H1 (cell line): ENCODE measurements around the gene PLPP4.

Experiments used
- CHD2 ChIP-seq: IDR thresholded peaks from 2 replicates; pipeline ENCODE4 v1.6.1; 2012; ENCODE audit warnings: low read length, improper control_type of control experiment
- CREB1 ChIP-seq: IDR thresholded peaks from 2 replicates; pipeline ENCODE4 v1.6.1; 2012; ENCODE audit warnings: inconsistent platforms
- EP300 ChIP-seq, 2 experiments: IDR thresholded peaks; 1 replicate in 1 of 2; 2 replicates in 1 of 2; pipeline ENCODE4 v1.6.1; 2011 to 2012; ENCODE audit warnings: low read depth in 2 of 2, low read length in 2 of 2, mild to moderate bottlenecking in 2 of 2, borderline replicate concordance in 1 of 2, inconsistent platforms in 1 of 2, moderate library complexity in 1 of 2
- FOSL1 ChIP-seq: IDR thresholded peaks from 2 replicates; pipeline ENCODE4 v1.6.1; 2011; ENCODE audit warnings: mild to moderate bottlenecking, low read depth, low read length, moderate library complexity; ENCODE audit not compliant: insufficient read depth
- GABPA ChIP-seq: IDR thresholded peaks from 2 replicates; pipeline ENCODE4 v1.6.1; 2011; ENCODE audit warnings: mild to moderate bottlenecking, low read length, moderate library complexity, borderline replicate concordance; ENCODE audit not compliant: insufficient read depth
- NANOG ChIP-seq: IDR thresholded peaks from 2 replicates; pipeline ENCODE4 v1.6.1; 2011; ENCODE audit warnings: low read length, low read depth, mild to moderate bottlenecking, inconsistent platforms; ENCODE audit not compliant: insufficient read depth, poor library complexity, severe bottlenecking
- POLR2A ChIP-seq, 2 experiments: IDR thresholded peaks; 1 replicate in 1 of 2; 2 replicates in 1 of 2; pipeline ENCODE4 v1.6.1; 2011; ENCODE audit warnings: low read depth in 2 of 2, low read length in 2 of 2, mild to moderate bottlenecking in 2 of 2; ENCODE audit errors: control extremely low read depth in 1 of 2
- POLR2AphosphoS5 ChIP-seq: IDR thresholded peaks from 2 replicates; pipeline ENCODE4 v1.6.1; 2011; ENCODE audit warnings: low read depth, low read length
- POU5F1 ChIP-seq: IDR thresholded peaks from 2 replicates; pipeline ENCODE4 v1.6.1; 2011; ENCODE audit warnings: low read depth, mild to moderate bottlenecking, low read length, moderate library complexity
- RFX5 ChIP-seq: IDR thresholded peaks from 2 replicates; pipeline ENCODE4 v1.6.1; 2011; ENCODE audit warnings: low read depth, low read length, improper control_type of control experiment, borderline replicate concordance
- SUZ12 ChIP-seq: fragments of 200-600 bp; sonication (generic); IDR thresholded peaks from 2 replicates; pipeline ENCODE4 v1.6.1; 2012; ENCODE audit warnings: mild to moderate bottlenecking, inconsistent platforms, low read length, moderate library complexity, mixed read lengths
- TF ChIP-seq, protein P1 (sequence below), 3 experiments: IDR thresholded peaks; 1 replicate in 2 of 3; 2 replicates in 1 of 3; pipeline versions ENCODE4 v1.5.1 to v1.6.1; 2011; ENCODE audit warnings: low read length in 3 of 3, mild to moderate bottlenecking in 3 of 3, inconsistent platforms in 2 of 3, low read depth in 1 of 3, moderate library complexity in 1 of 3; ENCODE audit not compliant: insufficient read depth in 1 of 3; ENCODE audit errors: control extremely low read depth in 1 of 3
- TF ChIP-seq, protein P2 (sequence below): IDR thresholded peaks from 2 replicates; pipeline ENCODE4 v1.6.1; 2012; ENCODE audit warnings: inconsistent platforms

DNA sequence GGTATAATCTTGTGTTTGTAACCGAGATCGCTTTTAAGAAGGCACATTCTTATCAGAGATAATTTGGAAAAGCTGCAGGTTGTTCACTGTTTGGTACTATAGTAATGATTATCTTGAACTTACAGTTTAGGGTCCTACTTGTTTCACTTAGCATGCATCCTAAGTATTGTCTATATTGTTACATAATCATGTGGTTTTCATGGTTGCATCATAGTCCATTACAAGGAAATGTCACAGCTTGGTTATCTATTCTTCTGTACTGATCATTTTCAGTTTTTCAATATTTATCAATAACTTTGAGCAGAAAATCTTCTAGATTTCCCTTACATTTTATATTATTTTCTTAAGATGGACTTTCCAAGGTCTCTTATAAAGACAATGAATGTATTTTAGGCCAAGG is 116.3 kb downstream of the PLPP4 start:
- TF ChIP-seq, protein P1, sequence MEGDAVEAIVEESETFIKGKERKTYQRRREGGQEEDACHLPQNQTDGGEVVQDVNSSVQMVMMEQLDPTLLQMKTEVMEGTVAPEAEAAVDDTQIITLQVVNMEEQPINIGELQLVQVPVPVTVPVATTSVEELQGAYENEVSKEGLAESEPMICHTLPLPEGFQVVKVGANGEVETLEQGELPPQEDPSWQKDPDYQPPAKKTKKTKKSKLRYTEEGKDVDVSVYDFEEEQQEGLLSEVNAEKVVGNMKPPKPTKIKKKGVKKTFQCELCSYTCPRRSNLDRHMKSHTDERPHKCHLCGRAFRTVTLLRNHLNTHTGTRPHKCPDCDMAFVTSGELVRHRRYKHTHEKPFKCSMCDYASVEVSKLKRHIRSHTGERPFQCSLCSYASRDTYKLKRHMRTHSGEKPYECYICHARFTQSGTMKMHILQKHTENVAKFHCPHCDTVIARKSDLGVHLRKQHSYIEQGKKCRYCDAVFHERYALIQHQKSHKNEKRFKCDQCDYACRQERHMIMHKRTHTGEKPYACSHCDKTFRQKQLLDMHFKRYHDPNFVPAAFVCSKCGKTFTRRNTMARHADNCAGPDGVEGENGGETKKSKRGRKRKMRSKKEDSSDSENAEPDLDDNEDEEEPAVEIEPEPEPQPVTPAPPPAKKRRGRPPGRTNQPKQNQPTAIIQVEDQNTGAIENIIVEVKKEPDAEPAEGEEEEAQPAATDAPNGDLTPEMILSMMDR (IDR thresholded peaks at IDR 0.05; ENCODE audit: control extremely low read depth in 1 of 3, insufficient read depth in 1 of 3, low read depth in 1 of 3, low read length in 3 of 3), result no peak
- TF ChIP-seq FOSL1 (no peak), POLR2A (IDR thresholded peaks at IDR 0.05; ENCODE audit: control extremely low read depth in 1 of 2, low read depth in 2 of 2, low read length in 2 of 2) (no peak), NANOG (no peak), RFX5 (no peak), CHD2 (no peak), EP300 (IDR thresholded peaks at IDR 0.05; ENCODE audit: borderline replicate concordance in 1 of 2, low read depth in 2 of 2, low read length in 2 of 2) (no peak), SUZ12 (no peak), CREB1 (no peak), POLR2AphosphoS5 (no peak), POU5F1 (no peak), GABPA (no peak)
- TF ChIP-seq, protein P2, sequence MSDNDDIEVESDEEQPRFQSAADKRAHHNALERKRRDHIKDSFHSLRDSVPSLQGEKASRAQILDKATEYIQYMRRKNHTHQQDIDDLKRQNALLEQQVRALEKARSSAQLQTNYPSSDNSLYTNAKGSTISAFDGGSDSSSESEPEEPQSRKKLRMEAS, result no peak
